ENCODE data around the gene COL4A4. TPM values are rescaled to one million over a fixed set of nuclear protein-coding genes. Genes with fewer than 3 reads are reported as not detected.

COL4A4 gene
- total RNA-seq, 4 donors from 2014 or later, result 1.5 to 4.6 (median 2.6) TPM

DNA sequence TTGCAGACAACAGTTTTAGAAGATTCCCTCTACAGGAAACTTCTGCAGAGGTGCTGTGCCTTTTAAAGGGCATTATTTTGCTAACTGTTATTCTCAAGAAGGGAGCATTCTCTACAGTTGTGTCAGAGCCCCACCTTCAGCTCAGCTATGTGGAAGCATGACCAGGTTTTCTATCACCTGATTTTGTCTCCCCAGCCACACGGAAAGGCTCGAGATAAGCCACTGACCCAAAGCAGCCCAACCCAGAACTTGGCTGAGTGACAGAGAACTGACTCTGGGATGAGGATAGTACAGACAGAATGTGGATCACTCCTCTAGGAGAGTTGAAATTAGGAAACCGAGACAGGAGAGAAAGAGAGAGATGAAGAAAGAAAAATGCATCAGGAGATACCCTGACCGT, 10.7 kb downstream of the COL4A4 start:
- intact Hi-C loops (cut with DNase I; ENCODE audit: low total_unique reads) (no loop called here), in situ Hi-C loops (cut with MboI; ENCODE audit: low pct_ligation_motif_present in 1 of 4, low pct_unique_long_range_greater_than_20kb in 1 of 4, low sequenced_read_pairs in 3 of 4) (no loop called here)
- no peak for DNase-seq
- 78% methylated on average over 4 of the region's 4 CpGs; no CpG with 5 or more reads in 1 of the 2 donors for WGBS, 2 donors (ENCODE audit: low coverage in 1 of 2)
- peaks cover 0 to 10% (median 2%) of the 10 kb centered on the region in 4 donors for H3K4me1 ChIP-seq
- TF ChIP-seq POLR2AphosphoS5 (IDR thresholded peaks at IDR 0.05) (no peak), EP300 (IDR thresholded peaks at IDR 0.05; ENCODE audit: low read depth) (no peak), POLR2A (IDR thresholded peaks at IDR 0.05) (no peak)
- H3K36me3 ChIP-seq, result no peaks in the 10 kb centered on the region
- peak overlapping the region in 1 of 4 donors; percentile 46 for H3K27ac ChIP-seq
- H3K9me3 ChIP-seq, result no peaks in the 10 kb centered on the region
- H3K27me3 ChIP-seq, result no peaks in the 10 kb centered on the region
- H3K4me3 ChIP-seq, result no peak overlapping the region

DNA sequence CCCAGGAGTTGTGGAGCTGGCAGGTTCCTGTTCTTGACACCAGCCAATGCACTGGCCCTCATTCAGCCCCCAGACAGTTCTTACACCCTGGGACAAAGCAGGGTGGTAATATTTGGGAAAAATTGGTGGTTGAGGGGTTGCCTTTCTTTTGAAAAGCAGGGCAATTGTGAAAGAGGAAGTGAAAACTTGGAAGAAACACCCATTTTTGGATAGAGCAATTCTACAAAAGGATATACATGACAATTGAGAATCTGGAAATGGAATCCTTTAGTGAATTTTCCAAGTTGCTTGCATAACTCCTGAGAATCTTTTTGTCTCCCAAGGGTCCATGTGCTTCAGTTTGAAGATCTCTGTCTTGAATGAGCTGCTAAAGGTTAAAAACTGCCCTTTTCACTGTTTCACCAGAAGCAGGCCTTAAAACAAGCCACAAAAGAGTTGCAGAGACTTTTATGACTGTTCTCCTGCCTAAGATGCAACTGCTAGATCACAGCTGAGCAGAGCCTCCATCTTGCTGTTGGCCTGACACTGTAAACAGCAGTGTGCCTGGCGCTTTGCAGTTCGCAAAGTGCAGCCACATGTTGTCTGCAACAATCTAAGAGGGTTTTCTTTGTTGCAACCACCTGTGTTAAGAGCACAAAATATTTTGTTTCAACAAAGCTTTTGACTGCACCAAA, 11.8 kb downstream of the COL4A4 start:
- in situ Hi-C loops (cut with MboI; ENCODE audit: low pct_ligation_motif_present in 1 of 4, low pct_unique_long_range_greater_than_20kb in 1 of 4, low sequenced_read_pairs in 3 of 4) (no loop called here), intact Hi-C loops (cut with DNase I; ENCODE audit: low total_unique reads) (no loop called here)
- TF ChIP-seq EP300 (IDR thresholded peaks at IDR 0.05; ENCODE audit: low read depth) (no peak), POLR2AphosphoS5 (IDR thresholded peaks at IDR 0.05) (no peak), POLR2A (IDR thresholded peaks at IDR 0.05) (no peak)
- TF ChIP-seq, protein P1, sequence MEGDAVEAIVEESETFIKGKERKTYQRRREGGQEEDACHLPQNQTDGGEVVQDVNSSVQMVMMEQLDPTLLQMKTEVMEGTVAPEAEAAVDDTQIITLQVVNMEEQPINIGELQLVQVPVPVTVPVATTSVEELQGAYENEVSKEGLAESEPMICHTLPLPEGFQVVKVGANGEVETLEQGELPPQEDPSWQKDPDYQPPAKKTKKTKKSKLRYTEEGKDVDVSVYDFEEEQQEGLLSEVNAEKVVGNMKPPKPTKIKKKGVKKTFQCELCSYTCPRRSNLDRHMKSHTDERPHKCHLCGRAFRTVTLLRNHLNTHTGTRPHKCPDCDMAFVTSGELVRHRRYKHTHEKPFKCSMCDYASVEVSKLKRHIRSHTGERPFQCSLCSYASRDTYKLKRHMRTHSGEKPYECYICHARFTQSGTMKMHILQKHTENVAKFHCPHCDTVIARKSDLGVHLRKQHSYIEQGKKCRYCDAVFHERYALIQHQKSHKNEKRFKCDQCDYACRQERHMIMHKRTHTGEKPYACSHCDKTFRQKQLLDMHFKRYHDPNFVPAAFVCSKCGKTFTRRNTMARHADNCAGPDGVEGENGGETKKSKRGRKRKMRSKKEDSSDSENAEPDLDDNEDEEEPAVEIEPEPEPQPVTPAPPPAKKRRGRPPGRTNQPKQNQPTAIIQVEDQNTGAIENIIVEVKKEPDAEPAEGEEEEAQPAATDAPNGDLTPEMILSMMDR (IDR thresholded peaks at IDR 0.05), result no peak
- H3K4me1 ChIP-seq, result peaks cover 0 to 10% (median 2%) of the 10 kb centered on the region in 4 donors
- no peak for DNase-seq
- no peaks in the 10 kb centered on the region for H3K9me3 ChIP-seq
- H3K4me3 ChIP-seq, result no peak overlapping the region
- H3K27me3 ChIP-seq, result no peaks in the 10 kb centered on the region
- 100% methylated on average over 2 of the region's 2 CpGs; no CpG with 5 or more reads in 1 of the 2 donors for WGBS, 2 donors (ENCODE audit: low coverage in 1 of 2)
- H3K27ac ChIP-seq, result no peak overlapping the region
- H3K36me3 ChIP-seq, result no peaks in the 10 kb centered on the region

DNA sequence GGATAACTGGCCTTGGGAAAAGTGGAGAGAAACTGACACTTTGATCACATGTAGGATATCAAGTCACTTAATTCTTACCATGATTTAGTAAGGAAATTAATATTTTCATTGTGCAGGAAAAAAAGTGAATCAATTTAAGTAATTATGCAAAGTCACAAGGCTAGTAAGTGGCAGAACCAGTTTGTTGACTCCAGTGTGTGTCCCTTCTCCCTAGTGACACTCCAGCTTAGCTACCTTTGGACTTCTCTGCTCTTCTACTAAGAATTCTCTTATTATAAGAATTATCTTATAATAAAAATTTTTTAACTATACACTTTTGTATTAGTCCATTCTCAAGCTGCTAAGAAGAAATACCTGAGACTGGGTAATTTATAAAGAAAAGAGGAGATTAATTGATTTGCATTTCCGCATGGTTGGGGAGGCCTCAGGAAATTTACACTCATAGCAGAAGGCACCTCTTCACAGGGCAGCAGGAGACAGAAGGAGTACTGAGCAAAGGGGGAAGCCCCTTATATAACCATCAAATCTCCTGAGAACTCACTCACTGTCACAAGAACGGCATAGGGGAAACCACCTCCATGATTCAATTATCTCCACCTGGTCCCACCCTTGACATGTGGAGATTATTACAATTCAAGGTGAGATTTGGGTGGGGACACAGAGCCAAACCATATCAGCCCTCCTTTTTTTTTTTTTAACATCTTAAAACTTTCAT, 13.6 kb downstream of the COL4A4 start:
- Histone ChIP-seq H3K4me3 (no peak overlapping the region), H3K36me3 (no peaks in the 10 kb centered on the region), H3K9me3 (no peaks in the 10 kb centered on the region), H3K4me1 (peaks cover 0 to 10% (median 2%) of the 10 kb centered on the region in 4 donors), H3K27ac (no peak overlapping the region), H3K27me3 (no peaks in the 10 kb centered on the region)
- WGBS, 2 donors (ENCODE audit: low coverage in 1 of 2), result 78 to 95% methylated on average over 2 of the region's 2 CpGs
- DNase-seq, result no peak
- TF ChIP-seq POLR2AphosphoS5 (IDR thresholded peaks at IDR 0.05) (no peak), POLR2A (IDR thresholded peaks at IDR 0.05) (no peak), EP300 (IDR thresholded peaks at IDR 0.05; ENCODE audit: low read depth) (no peak)
- TF ChIP-seq, protein P1 (IDR thresholded peaks at IDR 0.05), result no peak
- in situ Hi-C loops (cut with MboI; ENCODE audit: low pct_ligation_motif_present in 1 of 4, low pct_unique_long_range_greater_than_20kb in 1 of 4, low sequenced_read_pairs in 3 of 4) (no loop called here), intact Hi-C loops (cut with DNase I; ENCODE audit: low total_unique reads) (no loop called here)

DNA sequence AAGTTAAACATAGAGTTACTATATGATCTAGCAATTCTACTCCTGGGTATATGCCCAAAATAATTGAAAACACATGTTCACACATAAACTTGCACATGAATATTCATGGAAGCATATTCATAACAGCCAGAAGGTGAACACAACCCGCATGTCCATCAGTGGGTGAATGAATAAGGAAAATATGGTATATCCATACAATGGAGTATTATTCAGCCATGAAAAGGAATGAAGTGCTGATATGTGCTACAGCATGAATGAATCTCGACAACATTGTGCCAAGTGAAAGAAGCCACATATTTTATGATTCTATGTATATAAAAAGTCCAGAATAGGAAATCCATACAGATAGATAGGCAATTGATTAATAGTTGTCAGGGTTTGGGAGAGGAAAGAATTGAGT, 15.9 kb downstream of the COL4A4 start:
- Histone ChIP-seq H3K27ac (no peak overlapping the region), H3K4me1 (no peaks in the 10 kb centered on the region), H3K36me3 (no peaks in the 10 kb centered on the region), H3K27me3 (no peaks in the 10 kb centered on the region), H3K9me3 (no peaks in the 10 kb centered on the region), H3K4me3 (no peak overlapping the region)
- TF ChIP-seq EP300 (IDR thresholded peaks at IDR 0.05; ENCODE audit: low read depth) (no peak), POLR2A (IDR thresholded peaks at IDR 0.05) (no peak), POLR2AphosphoS5 (IDR thresholded peaks at IDR 0.05) (no peak)
- TF ChIP-seq, protein P1 (IDR thresholded peaks at IDR 0.05), result no peak
- 81% methylated on average over 2 of the region's 2 CpGs for WGBS, 2 donors (ENCODE audit: low coverage in 1 of 2)
- in situ Hi-C loops (cut with MboI; ENCODE audit: low pct_ligation_motif_present in 1 of 4, low pct_unique_long_range_greater_than_20kb in 1 of 4, low sequenced_read_pairs in 3 of 4) (loop anchor here in 1 of 4 donors (25.0 kb wide), 1 partner anchor 614 kb away; no protein-coding TSS in a partner anchor), intact Hi-C loops (cut with DNase I; ENCODE audit: low total_unique reads) (no loop called here)
- DNase-seq, result no peak

Measured in transverse colon (tissue), 4 donors.